ENCODE measurements around the gene SIK3. TPM values are rescaled to one million over a fixed set of nuclear protein-coding genes. Genes with fewer than 3 reads are reported as not detected.
A peak's percentile ranks its signal among the peaks of the same experiment; 100 is the strongest.

Gene SIK3
- total RNA-seq, 4 donors from 2014 or later, result 14.1 to 77.0 (median 40.7) TPM

GRCh38 chr11:116901964-116902688 lies 196.1 kb downstream of the SIK3 start:
- H3K27ac ChIP-seq, result no peak overlapping the region
- DNase-seq, result no peak
- no peaks in the 10 kb centered on the region for H3K36me3 ChIP-seq
- no peak overlapping the region for H3K4me3 ChIP-seq
- H3K4me1 ChIP-seq, result no peaks in the 10 kb centered on the region
- no peaks in the 10 kb centered on the region for H3K9me3 ChIP-seq
- TF ChIP-seq CTCF (IDR thresholded peaks at IDR 0.05), result no peak
- TF ChIP-seq POLR2A (IDR thresholded peaks at IDR 0.05), result no peak
- H3K27me3 ChIP-seq, result no peaks in the 10 kb centered on the region
- intact Hi-C loops (cut with DNase I; ENCODE audit: low total_unique reads), result no loop called here

- DNase-seq, result no peak
- Histone ChIP-seq H3K4me3 (no peak overlapping the region), H3K36me3 (no peaks in the 10 kb centered on the region), H3K4me1 (no peaks in the 10 kb centered on the region), H3K27me3 (no peaks in the 10 kb centered on the region), H3K27ac (no peak overlapping the region), H3K9me3 (no peaks in the 10 kb centered on the region)
- TF ChIP-seq CTCF (IDR thresholded peaks at IDR 0.05) (no peak), POLR2A (IDR thresholded peaks at IDR 0.05) (no peak)
- intact Hi-C loops (cut with DNase I; ENCODE audit: low total_unique reads), result no loop called here
Observed at GRCh38 chr11:116901211-116901610, 197.0 kb downstream of the SIK3 start.

GRCh38 chr11:116896211-116896610 lies 202.0 kb downstream of the SIK3 start:
- no peak for DNase-seq
- Histone ChIP-seq H3K4me3 (no peak overlapping the region), H3K9me3 (no peaks in the 10 kb centered on the region), H3K36me3 (no peaks in the 10 kb centered on the region), H3K4me1 (no peaks in the 10 kb centered on the region), H3K27me3 (no peaks in the 10 kb centered on the region), H3K27ac (no peak overlapping the region)
- intact Hi-C loops (cut with DNase I; ENCODE audit: low total_unique reads), result no loop called here
- TF ChIP-seq CTCF (IDR thresholded peaks at IDR 0.05) (no peak), POLR2A (IDR thresholded peaks at IDR 0.05) (no peak)

- H3K4me1 ChIP-seq, result no peaks in the 10 kb centered on the region
- intact Hi-C loops (cut with DNase I; ENCODE audit: low total_unique reads), result no loop called here
- no peaks in the 10 kb centered on the region for H3K9me3 ChIP-seq
- no peaks in the 10 kb centered on the region for H3K27me3 ChIP-seq
- H3K36me3 ChIP-seq, result no peaks in the 10 kb centered on the region
- H3K27ac ChIP-seq, result no peak overlapping the region
- peak in 1 of 2 donors; percentile 21 for DNase-seq
- TF ChIP-seq POLR2A (IDR thresholded peaks at IDR 0.05) (no peak), CTCF (IDR thresholded peaks at IDR 0.05) (peak; percentile 13 to 46 (median 21))
- no peak overlapping the region for H3K4me3 ChIP-seq
Observed at GRCh38 chr11:116895048-116895757, 203.0 kb downstream of the SIK3 start.

GRCh38 chr11:116893906-116894305 lies 204.3 kb downstream of the SIK3 start:
- Histone ChIP-seq H3K27me3 (no peaks in the 10 kb centered on the region), H3K9me3 (no peaks in the 10 kb centered on the region), H3K4me1 (no peaks in the 10 kb centered on the region), H3K4me3 (no peak overlapping the region), H3K27ac (peak overlapping the region in 1 of 2 donors; percentile 19), H3K36me3 (no peaks in the 10 kb centered on the region)
- intact Hi-C loops (cut with DNase I; ENCODE audit: low total_unique reads), result no loop called here
- TF ChIP-seq CTCF (IDR thresholded peaks at IDR 0.05), result no peak
- TF ChIP-seq POLR2A (IDR thresholded peaks at IDR 0.05), result no peak
- no peak for DNase-seq
